ENCODE results near the gene TASP1.
"Not testable (repeated sequence)": the region's sequence is repeated elsewhere in the genome, so short reads cannot be mapped to it uniquely, and the experiment has no call there.

TASP1 gene

DNA sequence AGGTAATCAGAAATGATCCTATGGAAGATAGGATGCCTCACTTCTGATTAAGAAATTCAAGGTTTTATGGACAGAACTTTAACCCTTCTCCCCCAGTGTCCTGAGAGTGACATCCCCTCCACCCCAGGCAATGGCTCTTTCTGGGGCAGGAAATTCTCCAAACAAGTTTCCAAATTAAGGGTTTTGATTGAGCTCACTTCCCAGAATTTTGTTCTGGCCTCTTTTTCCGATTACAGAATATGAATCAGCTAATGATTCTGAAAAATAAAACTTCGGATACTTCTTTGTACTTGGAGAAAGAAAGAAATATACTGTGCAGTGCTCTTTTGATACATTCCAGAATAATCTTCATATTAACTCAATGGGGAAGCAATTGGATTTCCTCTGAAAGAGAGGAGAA is 32.8 kb upstream of the TASP1 start:
- no peaks in the 10 kb centered on the region for H3K36me3 Mint-ChIP-seq (ENCODE audit: low read depth)
- no peak overlapping the region for H3K4me3 Mint-ChIP-seq
- H3K27ac Mint-ChIP-seq, result no peak overlapping the region
- no peak for DNase-seq
- H3K4me1 Mint-ChIP-seq, result peaks cover 6% of the 10 kb centered on the region
- TF ChIP-seq, protein P1, sequence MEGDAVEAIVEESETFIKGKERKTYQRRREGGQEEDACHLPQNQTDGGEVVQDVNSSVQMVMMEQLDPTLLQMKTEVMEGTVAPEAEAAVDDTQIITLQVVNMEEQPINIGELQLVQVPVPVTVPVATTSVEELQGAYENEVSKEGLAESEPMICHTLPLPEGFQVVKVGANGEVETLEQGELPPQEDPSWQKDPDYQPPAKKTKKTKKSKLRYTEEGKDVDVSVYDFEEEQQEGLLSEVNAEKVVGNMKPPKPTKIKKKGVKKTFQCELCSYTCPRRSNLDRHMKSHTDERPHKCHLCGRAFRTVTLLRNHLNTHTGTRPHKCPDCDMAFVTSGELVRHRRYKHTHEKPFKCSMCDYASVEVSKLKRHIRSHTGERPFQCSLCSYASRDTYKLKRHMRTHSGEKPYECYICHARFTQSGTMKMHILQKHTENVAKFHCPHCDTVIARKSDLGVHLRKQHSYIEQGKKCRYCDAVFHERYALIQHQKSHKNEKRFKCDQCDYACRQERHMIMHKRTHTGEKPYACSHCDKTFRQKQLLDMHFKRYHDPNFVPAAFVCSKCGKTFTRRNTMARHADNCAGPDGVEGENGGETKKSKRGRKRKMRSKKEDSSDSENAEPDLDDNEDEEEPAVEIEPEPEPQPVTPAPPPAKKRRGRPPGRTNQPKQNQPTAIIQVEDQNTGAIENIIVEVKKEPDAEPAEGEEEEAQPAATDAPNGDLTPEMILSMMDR (IDR thresholded peaks at IDR 0.05), result no peak
- H3K9me3 Mint-ChIP-seq, result no peaks in the 10 kb centered on the region
- peaks cover 12% of the 10 kb centered on the region for H3K27me3 Mint-ChIP-seq (ENCODE audit: low read depth, poor library complexity)

DNA sequence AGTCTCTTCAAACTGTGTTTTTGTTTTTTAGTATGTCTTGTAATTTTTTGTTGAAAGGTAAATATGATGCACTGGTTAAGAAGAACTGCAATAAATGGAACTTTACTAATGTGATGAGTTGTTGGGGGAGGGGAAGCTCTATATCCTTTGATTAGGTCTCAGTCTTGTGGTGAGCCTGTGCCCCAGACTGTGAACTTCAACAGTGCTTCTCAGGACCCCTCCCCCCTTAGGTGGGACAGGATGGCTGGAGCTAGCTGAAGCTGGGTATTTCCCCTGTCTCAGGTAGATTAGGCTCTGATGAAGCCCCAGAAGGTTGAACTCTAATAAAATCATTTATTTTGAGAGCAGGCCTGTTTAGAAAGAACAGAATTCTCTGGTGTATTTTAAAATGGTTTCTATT is 31.4 kb upstream of the TASP1 start:
- Mint-ChIP-seq H3K27ac (no peak overlapping the region), H3K9me3 (no peaks in the 10 kb centered on the region), H3K36me3 (ENCODE audit: low read depth) (no peaks in the 10 kb centered on the region), H3K4me1 (no peaks in the 10 kb centered on the region), H3K27me3 (ENCODE audit: low read depth, poor library complexity) (peaks cover 12% of the 10 kb centered on the region), H3K4me3 (no peak overlapping the region)
- no peak for DNase-seq
- TF ChIP-seq, protein P1 (IDR thresholded peaks at IDR 0.05), result no peak

DNA sequence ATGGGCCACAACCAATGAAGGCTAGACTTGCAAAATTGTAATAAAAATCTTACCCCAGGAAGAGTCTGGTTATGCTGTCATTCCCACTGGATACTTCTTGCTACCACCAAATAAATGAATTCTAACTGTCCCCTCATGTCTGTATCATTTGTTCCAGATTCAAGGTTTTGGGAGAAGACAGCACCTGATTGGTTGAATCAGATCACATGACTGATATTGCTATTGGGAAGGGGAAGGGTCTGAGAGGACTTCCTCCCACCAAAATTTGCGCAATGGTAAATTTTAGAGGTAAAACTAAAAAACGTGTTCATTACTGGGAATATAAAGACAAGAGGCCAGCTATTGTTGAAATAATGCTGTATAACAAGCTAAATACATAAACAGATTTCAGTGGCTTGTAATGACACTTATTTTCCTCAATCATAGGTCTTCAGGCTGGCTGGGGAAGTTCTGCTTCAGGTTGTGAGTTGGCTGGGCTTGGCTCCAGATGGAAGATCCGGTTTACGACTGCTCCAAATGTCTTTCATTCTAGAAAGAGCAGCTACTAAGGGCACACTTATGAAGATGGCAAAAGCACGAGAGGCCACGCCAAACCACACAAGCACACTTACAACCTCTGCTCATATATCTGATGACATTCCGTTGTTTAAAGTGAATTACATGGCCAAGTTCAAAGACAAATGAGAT is 27.1 kb upstream of the TASP1 start:
- H3K27ac Mint-ChIP-seq, result no peak overlapping the region
- no peaks in the 10 kb centered on the region for H3K36me3 Mint-ChIP-seq (ENCODE audit: low read depth)
- H3K4me1 Mint-ChIP-seq, result no peaks in the 10 kb centered on the region

DNA sequence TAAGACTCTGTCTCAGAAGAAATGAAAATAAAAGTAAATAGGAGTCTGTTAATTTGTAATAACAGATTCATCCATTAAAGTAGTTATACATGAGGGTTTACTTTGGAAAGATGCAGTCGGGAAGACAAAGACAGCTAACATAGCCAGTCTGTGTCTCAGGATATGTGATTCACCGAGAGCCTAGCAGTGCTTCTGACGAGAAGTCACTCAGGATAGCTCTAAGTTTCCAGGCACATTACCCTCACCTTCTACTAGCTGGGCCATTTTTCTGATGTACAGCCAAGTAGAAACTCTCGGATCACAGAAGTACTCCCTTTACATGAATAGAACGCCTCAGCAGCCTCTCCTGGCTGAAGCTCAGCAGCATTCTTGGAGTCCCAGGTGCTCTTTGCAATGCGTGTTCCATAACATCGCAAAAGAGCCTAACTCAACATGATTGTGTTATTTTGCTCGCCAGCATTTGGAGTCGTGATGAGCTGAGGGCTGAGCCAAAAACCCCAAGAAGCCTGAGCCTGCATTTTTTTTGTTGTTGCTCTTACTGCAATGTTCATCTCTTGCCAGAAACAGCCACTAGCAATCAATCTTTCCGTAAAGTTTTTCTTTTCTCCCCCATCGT is 22.4 kb upstream of the TASP1 start:
- DNase-seq, result no peak
- TF ChIP-seq, protein P1 (IDR thresholded peaks at IDR 0.05), result no peak
- Mint-ChIP-seq H3K4me1 (no peaks in the 10 kb centered on the region), H3K36me3 (ENCODE audit: low read depth) (no peaks in the 10 kb centered on the region), H3K4me3 (no peak overlapping the region), H3K27me3 (ENCODE audit: low read depth, poor library complexity) (peaks cover 13% of the 10 kb centered on the region), H3K9me3 (no peaks in the 10 kb centered on the region), H3K27ac (no peak overlapping the region)

More for the DNA sequence above, 27.1 kb upstream of the TASP1 start:
- Mint-ChIP-seq H3K4me3 (no peak overlapping the region), H3K9me3 (no peaks in the 10 kb centered on the region), H3K27me3 (ENCODE audit: low read depth, poor library complexity) (peaks cover 15% of the 10 kb centered on the region)
- TF ChIP-seq, protein P1 (IDR thresholded peaks at IDR 0.05), result no peak
- DNase-seq, result no peak

DNA sequence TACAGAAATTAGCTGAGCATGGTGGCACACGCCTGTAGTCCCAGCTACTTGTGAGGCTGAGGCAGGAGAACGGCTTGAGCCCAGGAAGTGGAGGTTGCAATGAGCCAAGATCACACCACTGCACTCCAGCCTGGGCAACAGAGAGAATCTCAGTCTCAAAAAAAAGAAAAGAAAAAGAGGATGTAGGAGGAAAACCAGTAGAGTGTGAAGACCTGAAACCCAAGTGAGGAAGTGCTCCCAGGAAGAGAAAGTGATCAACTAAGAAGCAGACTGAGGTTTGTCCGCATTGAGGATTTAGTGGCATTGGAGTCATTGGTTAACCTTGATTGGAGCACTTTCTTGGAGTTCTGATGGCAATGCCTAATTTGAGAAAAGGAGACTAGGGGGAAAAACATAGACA is 20.6 kb upstream of the TASP1 start:
- TF ChIP-seq, protein P1 (IDR thresholded peaks at IDR 0.05), result no peak
- DNase-seq, result no peak
- Mint-ChIP-seq H3K27ac (no peak overlapping the region), H3K4me3 (no peak overlapping the region), H3K27me3 (ENCODE audit: low read depth, poor library complexity) (peaks cover 10% of the 10 kb centered on the region), H3K36me3 (ENCODE audit: low read depth) (no peaks in the 10 kb centered on the region), H3K4me1 (no peaks in the 10 kb centered on the region), H3K9me3 (no peaks in the 10 kb centered on the region)

DNA sequence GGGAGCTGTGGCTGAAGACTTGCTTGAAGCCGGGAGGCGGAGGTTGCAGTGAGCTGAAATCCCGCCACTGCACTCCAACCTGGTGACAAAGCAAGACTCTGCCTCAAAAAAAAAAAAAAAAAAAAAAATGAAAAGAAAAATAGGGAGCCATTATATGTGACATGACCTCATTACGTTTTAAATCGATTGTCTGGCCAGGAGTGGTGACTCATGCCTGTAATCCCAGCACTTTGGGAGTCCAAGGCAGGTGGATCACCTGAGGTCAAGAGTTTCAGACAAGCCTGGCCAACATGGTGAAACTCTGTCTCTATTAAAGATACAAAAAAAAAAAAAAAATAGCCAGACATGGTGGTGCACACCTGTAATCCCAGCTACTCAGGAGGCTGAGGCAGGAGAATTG is 19.3 kb upstream of the TASP1 start:
- H3K27me3 Mint-ChIP-seq (ENCODE audit: low read depth, poor library complexity), result peaks cover 10% of the 10 kb centered on the region
- not testable (repeated sequence) for H3K36me3 Mint-ChIP-seq (ENCODE audit: low read depth); DNase-seq; H3K27ac Mint-ChIP-seq; H3K4me1 Mint-ChIP-seq; H3K4me3 Mint-ChIP-seq; H3K9me3 Mint-ChIP-seq

Data from nephron progenitor cell (in vitro differentiated cells).